Lower leg skin (tissue), 4 donors: ENCODE data around the gene VSIR. TPM values are rescaled to one million over a fixed set of nuclear protein-coding genes. Genes with fewer than 3 reads are reported as not detected.

Source experiments
- DNase-seq, 2 donors: peaks; one replicate each; pipeline ENCODE4 v3.0.0-alpha.2; 2019; ENCODE audit warnings: low spot score in 2 of 2
- H3K4me3 ChIP-seq: fragments of 200-600 bp; sonication (generic); 2 replicates; pipeline ENCODE4 v1.5.1; 2017; ENCODE audit warnings: mild to moderate bottlenecking, low read depth; ENCODE audit not compliant: poor library complexity, severe bottlenecking
- POLR2A ChIP-seq, 2 donors: fragments of 450-650 bp; IDR thresholded peaks; one replicate each; pipeline ENCODE4 v1.6.1; 2016 to 2017; ENCODE audit warnings: antibody characterized with exemption in 2 of 2, mild to moderate bottlenecking in 1 of 2, moderate library complexity in 1 of 2
- WGBS, 2 donors: methylation state at CpG; one replicate each; pipeline ENCODE4 v1.1.5; 2018; 5-methylcytosine and 5-hydroxymethylcytosine counted together
- intact Hi-C: fragments of 100-400 bp; cut with DNase I; formaldehyde crosslinking; loops from one replicate; pipeline ENCODE4 v1.15.0; 2023; ENCODE audit warnings: low total_unique reads
- total RNA-seq, 4 donors: library from RNA; depleted of rRNA; stranded (reverse); fragments of >200 nt; gene quantifications; one replicate each; pipeline ENCODE4 v1.1.0, GENCODE V29; 2016
- TF ChIP-seq, protein P1 (sequence below), 3 donors: fragments of 450-650 bp; IDR thresholded peaks; one replicate each; pipeline ENCODE4 v1.5.1; 2016; ENCODE audit warnings: antibody characterized with exemption in 3 of 3, mild to moderate bottlenecking in 3 of 3, moderate library complexity in 2 of 3

Gene VSIR
- total RNA-seq, 4 donors from 2014 or later = 14.5 to 56.5 (median 23.2) TPM

DNA sequence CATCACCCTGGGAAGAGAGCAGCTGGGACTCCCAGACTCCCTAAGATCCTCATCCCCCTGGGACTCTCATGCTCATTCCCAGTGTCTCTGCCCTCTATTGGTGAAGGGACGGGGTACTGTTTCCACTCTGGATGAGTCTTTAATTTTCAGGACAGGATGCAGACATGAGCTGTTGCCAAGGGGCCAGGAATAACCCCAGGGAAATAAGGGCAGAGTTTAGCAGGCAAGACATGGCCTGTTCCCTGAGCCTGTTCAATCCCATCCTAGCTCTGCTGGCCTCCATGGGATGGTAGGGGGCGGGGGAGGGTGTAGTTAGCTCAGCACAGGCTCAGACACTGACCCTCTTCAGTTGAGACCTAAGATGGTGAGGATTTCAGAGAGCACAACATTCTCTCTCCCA, 67.7 kb downstream of the VSIR start:
- intact Hi-C loops = loop anchor here (5.0 kb wide), 1 partner anchor 388 kb away; the partner anchor contains the start of gene SLC29A3

DNA sequence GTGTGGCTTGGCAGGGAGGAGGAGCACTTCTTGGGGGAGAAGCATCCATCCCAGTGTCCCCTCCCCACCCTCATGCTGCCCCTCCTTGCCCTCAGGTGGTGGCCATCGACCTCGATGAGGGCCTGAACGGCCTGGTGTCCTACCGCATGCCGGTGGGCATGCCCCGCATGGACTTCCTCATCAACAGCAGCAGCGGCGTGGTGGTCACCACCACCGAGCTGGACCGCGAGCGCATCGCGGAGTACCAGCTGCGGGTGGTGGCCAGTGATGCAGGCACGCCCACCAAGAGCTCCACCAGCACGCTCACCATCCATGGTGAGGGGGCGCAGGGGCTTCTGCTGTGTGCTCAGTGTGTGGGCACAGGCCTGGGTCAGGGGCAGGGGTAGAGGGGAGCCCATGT, 68.5 kb downstream of the VSIR start:
- intact Hi-C loops = loop anchor here (5.0 kb wide), 2 partner anchors 323 to 388 kb away; partner anchors contain the start of gene SLC29A3
- DNase-seq = no peak
- 90 to 94% methylated on average over 10 to 17 of the region's 18 CpGs for WGBS, 2 donors

More for the DNA sequence above, 67.7 kb downstream of the VSIR start:
- no peak for TF ChIP-seq POLR2A (IDR thresholded peaks at IDR 0.05)
- TF ChIP-seq, protein P1, sequence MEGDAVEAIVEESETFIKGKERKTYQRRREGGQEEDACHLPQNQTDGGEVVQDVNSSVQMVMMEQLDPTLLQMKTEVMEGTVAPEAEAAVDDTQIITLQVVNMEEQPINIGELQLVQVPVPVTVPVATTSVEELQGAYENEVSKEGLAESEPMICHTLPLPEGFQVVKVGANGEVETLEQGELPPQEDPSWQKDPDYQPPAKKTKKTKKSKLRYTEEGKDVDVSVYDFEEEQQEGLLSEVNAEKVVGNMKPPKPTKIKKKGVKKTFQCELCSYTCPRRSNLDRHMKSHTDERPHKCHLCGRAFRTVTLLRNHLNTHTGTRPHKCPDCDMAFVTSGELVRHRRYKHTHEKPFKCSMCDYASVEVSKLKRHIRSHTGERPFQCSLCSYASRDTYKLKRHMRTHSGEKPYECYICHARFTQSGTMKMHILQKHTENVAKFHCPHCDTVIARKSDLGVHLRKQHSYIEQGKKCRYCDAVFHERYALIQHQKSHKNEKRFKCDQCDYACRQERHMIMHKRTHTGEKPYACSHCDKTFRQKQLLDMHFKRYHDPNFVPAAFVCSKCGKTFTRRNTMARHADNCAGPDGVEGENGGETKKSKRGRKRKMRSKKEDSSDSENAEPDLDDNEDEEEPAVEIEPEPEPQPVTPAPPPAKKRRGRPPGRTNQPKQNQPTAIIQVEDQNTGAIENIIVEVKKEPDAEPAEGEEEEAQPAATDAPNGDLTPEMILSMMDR (IDR thresholded peaks at IDR 0.05) = no peak
- no peak for DNase-seq
- no peak overlapping the region for H3K4me3 ChIP-seq
- 47 to 50% methylated on average over 2 of the region's 2 CpGs for WGBS, 2 donors

DNA sequence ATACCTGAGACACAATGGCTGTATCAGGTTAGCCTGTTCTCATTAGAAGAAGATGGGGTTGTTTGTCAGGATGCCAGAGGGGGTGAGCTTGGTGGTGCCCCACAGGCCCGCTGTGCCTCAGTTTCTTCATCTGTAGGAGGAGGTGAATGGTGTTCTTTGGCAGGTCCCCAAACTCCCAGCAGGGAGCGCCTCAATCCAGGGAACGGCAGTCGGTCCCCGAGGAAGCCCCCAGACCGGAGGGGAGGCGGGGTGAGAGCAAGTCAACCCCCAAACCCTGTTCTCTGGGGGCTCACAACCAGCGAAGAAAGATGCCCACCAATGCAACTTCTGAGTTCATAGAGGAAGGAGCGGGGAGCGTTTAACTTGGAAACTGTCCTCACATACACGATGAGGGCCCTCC, 69.7 kb downstream of the VSIR start:
- WGBS, 2 donors = 86 to 92% methylated on average over 11 of the region's 11 CpGs
- DNase-seq = no peak
- TF ChIP-seq, protein P1 (IDR thresholded peaks at IDR 0.05) = no peak
- no peak for TF ChIP-seq POLR2A (IDR thresholded peaks at IDR 0.05)
- no peak overlapping the region for H3K4me3 ChIP-seq
- intact Hi-C loops = loop anchor here (5.0 kb wide), 1 partner anchor 321 kb away; no protein-coding TSS in a partner anchor

More for the DNA sequence above, 68.5 kb downstream of the VSIR start:
- no peak overlapping the region for H3K4me3 ChIP-seq
- no peak for TF ChIP-seq POLR2A (IDR thresholded peaks at IDR 0.05)
- TF ChIP-seq, protein P1 (IDR thresholded peaks at IDR 0.05) = no peak

DNA sequence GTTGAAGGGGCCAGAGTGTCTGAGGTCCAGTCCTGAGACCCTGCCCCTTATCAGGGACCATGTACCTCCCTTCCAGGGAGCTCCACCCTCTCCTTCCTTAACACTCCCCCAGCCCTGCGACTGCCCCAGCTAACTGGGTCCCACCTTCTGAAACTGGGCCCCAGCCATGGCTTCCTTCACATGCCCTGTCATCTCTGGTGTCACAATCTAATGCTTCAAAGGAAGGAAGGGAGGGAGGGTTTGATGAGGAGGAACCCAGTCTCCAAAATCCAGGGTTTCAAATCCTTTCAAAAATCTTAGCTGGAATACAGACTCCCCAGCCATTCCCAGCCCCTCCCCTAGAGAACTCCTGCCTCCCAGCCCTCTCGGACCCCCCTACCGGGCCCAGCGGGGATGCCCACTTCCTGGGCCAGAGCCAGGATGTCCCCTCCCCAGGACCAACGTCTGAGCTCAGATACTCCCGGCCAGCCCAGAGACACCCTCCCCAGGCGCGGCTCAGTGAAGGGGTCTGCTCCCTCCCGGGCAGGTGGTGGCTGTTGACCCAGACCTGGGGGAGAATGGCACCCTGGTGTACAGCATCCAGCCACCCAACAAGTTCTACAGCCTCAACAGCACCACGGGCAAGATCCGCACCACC, 71.7 kb downstream of the VSIR start:
- no peak for TF ChIP-seq POLR2A (IDR thresholded peaks at IDR 0.05)
- TF ChIP-seq, protein P1 (IDR thresholded peaks at IDR 0.05) = no peak
- intact Hi-C loops = loop anchor here (5.0 kb wide), 1 partner anchor 319 kb away; no protein-coding TSS in a partner anchor
- DNase-seq = no peak
- no peak overlapping the region for H3K4me3 ChIP-seq
- WGBS, 2 donors = 80 to 81% methylated on average over 11 of the region's 11 CpGs

DNA sequence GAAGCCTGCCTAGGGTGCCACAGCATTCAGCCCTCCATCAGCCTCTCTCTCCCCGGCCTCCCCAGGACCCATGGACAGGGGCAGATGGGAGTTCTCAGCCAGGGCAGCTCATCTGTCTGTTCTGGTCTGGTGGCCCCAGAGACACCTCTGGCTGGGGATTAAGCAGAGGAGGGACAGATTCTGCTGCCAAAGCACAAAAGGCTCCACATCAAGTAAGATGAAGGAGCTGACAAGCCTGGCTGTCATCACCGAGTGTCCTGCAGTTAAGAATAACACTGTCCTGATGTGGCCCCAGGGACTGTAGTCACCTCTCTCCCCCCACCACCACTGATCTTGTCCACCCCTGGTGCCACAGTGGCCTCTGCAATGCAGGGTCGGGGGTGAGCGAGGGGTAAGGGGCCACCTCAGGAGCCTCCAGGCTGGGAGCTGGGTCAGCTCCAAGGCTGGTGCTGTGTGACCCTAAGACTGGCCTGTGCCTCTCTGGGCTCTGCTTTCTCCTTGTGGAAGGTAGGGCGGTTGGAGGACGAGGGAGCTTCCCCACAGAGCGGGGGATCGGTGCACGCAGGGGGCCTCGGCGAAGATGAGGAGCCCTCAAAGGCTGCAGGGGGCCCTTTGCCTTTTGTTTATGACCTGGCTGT, 72.5 kb downstream of the VSIR start:
- intact Hi-C loops = loop anchor here (5.0 kb wide), 1 partner anchor 319 kb away; no protein-coding TSS in a partner anchor
- DNase-seq = no peak
- 88 to 89% methylated on average over 10 to 11 of the region's 11 CpGs for WGBS, 2 donors
- no peak for TF ChIP-seq POLR2A (IDR thresholded peaks at IDR 0.05)
- TF ChIP-seq, protein P1 (IDR thresholded peaks at IDR 0.05) = no peak
- no peak overlapping the region for H3K4me3 ChIP-seq
